ENCODE data around the gene GABBR2. TPM values are rescaled to one million over a fixed set of nuclear protein-coding genes. Genes with fewer than 3 reads are reported as not detected.
A peak's percentile ranks its signal among the peaks of the same experiment; 100 is the strongest.

GABBR2 gene
- polyA plus RNA-seq, 4 donors, result 0.09 to 1.4 (median 0.71) TPM; not detected in 1

- Histone ChIP-seq H3K9me3 (ENCODE audit: control insufficient read depth in 2 of 2, insufficient read depth in 1 of 2, low read depth in 1 of 2, low read length in 1 of 2) (no peaks in the 10 kb centered on the region), H3K4me1 (ENCODE audit: control insufficient read depth in 3 of 3, insufficient read depth in 2 of 3, low read depth in 1 of 3, low read length in 2 of 3) (peaks cover 0 to 16% (median 4%) of the 10 kb centered on the region in 3 donors), H3K36me3 (ENCODE audit: control insufficient read depth in 3 of 3, insufficient read depth in 2 of 3, low read depth in 1 of 3, low read length in 3 of 3) (no peaks in the 10 kb centered on the region), H3K27ac (ENCODE audit: low read depth in 1 of 3, low read length in 2 of 3) (no peak overlapping the region), H3K27me3 (ENCODE audit: control insufficient read depth in 3 of 3, insufficient read depth in 3 of 3, low read length in 3 of 3) (no peaks in the 10 kb centered on the region), H3K4me3 (ENCODE audit: low read depth in 1 of 3, low read length in 3 of 3) (no peak overlapping the region)
- DNase-seq (no peak), FAIRE-seq (no peak)
- WGBS, 3 donors, result 93 to 97% (median 96%) methylated on average over 2 of the region's 2 CpGs
Measured at GRCh38 chr9:98598861-98599260, 109.9 kb downstream of the GABBR2 start.

- FAIRE-seq (no peak), DNase-seq (no peak)
- Histone ChIP-seq H3K36me3 (ENCODE audit: control insufficient read depth in 3 of 3, insufficient read depth in 2 of 3, low read depth in 1 of 3, low read length in 3 of 3) (no peaks in the 10 kb centered on the region), H3K27ac (ENCODE audit: low read depth in 1 of 3, low read length in 2 of 3) (no peak overlapping the region), H3K9me3 (ENCODE audit: control insufficient read depth in 2 of 2, insufficient read depth in 1 of 2, low read depth in 1 of 2, low read length in 1 of 2) (no peaks in the 10 kb centered on the region), H3K4me3 (ENCODE audit: low read depth in 1 of 3, low read length in 3 of 3) (no peak overlapping the region), H3K27me3 (ENCODE audit: control insufficient read depth in 3 of 3, insufficient read depth in 3 of 3, low read length in 3 of 3) (no peaks in the 10 kb centered on the region), H3K4me1 (ENCODE audit: control insufficient read depth in 3 of 3, insufficient read depth in 2 of 3, low read depth in 1 of 3, low read length in 2 of 3) (peaks cover 0 to 18% (median 0%) of the 10 kb centered on the region in 3 donors)
Measured at GRCh38 chr9:98597236-98597771, 111.4 kb downstream of the GABBR2 start.

- H3K36me3 ChIP-seq (ENCODE audit: control insufficient read depth in 3 of 3, insufficient read depth in 2 of 3, low read depth in 1 of 3, low read length in 3 of 3), result no peaks in the 10 kb centered on the region
- DNase-seq (no peak), FAIRE-seq (no peak)
- no peaks in the 10 kb centered on the region for H3K9me3 ChIP-seq (ENCODE audit: control insufficient read depth in 2 of 2, insufficient read depth in 1 of 2, low read depth in 1 of 2, low read length in 1 of 2)
- H3K4me1 ChIP-seq (ENCODE audit: control insufficient read depth in 3 of 3, insufficient read depth in 2 of 3, low read depth in 1 of 3, low read length in 2 of 3), result peaks cover 0 to 18% (median 0%) of the 10 kb centered on the region in 3 donors
- WGBS, 3 donors, result 73 to 92% (median 91%) methylated on average over 7 of the region's 7 CpGs
- H3K4me3 ChIP-seq (ENCODE audit: low read depth in 1 of 3, low read length in 3 of 3), result no peak overlapping the region
- H3K27ac ChIP-seq (ENCODE audit: low read depth in 1 of 3, low read length in 2 of 3), result no peak overlapping the region
- H3K27me3 ChIP-seq (ENCODE audit: control insufficient read depth in 3 of 3, insufficient read depth in 3 of 3, low read length in 3 of 3), result no peaks in the 10 kb centered on the region
Measured at GRCh38 chr9:98596486-98596885, 112.2 kb downstream of the GABBR2 start.

DNA sequence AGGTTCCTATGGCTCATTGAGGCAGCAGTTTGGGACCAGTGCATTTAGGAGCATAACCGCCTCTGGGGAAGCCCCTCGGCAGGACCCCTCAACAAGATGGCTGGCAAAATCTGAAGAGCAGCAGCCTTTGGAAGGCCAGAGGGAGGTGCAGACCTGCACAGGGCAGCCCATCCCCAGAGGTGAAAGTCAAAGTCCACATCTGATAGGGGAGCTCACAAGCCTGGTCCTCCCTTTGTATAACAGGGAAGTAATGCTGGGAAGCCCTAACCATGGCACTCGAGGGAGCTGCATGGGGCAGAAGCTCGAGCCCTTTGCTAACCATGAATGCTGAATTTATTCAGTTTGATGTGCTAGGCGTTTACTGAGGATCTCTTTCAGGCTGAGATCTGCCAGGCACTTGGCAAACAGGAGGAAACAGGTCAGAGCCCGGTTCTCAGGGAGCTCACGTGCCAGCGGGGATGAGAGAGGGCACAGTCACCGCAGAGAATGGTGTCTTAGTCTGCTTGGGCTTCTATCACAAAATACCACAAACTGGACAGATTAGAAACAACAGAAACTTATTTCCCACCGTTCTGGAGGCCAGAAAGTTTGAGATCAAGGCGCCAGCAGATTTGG is 114.1 kb downstream of the GABBR2 start:
- no peaks in the 10 kb centered on the region for H3K36me3 ChIP-seq (ENCODE audit: control insufficient read depth in 3 of 3, insufficient read depth in 2 of 3, low read depth in 1 of 3, low read length in 3 of 3)
- no peaks in the 10 kb centered on the region for H3K9me3 ChIP-seq (ENCODE audit: control insufficient read depth in 2 of 2, insufficient read depth in 1 of 2, low read depth in 1 of 2, low read length in 1 of 2)
- FAIRE-seq, result no peak
- H3K27me3 ChIP-seq (ENCODE audit: control insufficient read depth in 3 of 3, insufficient read depth in 3 of 3, low read length in 3 of 3), result no peaks in the 10 kb centered on the region
- H3K4me3 ChIP-seq (ENCODE audit: low read depth in 1 of 3, low read length in 3 of 3), result no peak overlapping the region
- H3K4me1 ChIP-seq (ENCODE audit: control insufficient read depth in 3 of 3, insufficient read depth in 2 of 3, low read depth in 1 of 3, low read length in 2 of 3), result peaks cover 0 to 18% (median 0%) of the 10 kb centered on the region in 3 donors
- no peak overlapping the region for H3K27ac ChIP-seq (ENCODE audit: low read depth in 1 of 3, low read length in 2 of 3)
- 59 to 68% (median 66%) methylated on average over 11 of the region's 11 CpGs for WGBS, 3 donors
- peak; percentile 78 to 88 for DNase-seq

DNA sequence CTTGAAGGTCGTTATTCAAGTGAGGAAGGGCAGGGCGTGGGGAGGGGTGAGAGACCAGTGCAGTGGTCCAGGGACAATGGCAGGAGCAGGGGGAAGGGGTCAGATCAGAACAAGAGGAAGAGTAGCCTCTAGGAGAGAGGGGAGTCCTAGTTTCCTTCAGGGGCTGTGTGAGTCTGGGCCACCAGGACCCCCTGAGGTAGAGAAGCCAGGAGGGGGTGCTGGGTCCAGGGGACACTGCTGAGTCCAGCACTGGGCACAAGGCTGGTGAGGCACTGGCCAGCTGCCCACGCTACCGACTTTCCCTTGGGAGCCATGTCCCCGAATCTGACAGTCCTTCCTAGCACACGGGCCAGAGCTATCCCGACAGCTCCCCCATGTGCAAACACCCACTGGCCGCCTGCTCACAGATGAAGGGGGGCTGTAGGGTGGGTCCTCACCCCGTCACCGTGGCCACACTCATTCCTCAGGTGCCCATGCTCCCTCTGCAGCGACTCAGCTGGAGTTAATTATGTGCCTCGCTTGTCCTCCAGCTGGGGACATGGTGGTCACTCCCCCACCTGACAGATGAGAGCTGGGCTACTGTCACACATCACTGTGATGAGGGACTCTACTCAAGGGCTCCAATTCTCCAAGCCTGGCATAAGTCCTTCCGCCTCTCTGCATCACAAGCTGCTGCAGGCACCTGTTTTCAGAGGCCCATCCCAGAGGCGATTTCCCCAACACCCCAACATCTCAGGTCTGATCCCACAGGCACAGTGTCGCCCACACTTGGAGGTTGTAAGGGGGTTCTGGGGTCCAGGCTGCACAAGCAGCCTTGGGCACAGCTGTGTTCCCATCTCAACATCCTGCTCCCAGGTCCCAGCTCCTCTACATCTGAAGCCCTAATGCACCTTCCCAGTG is 115.1 kb downstream of the GABBR2 start:
- Histone ChIP-seq H3K9me3 (ENCODE audit: control insufficient read depth in 2 of 2, insufficient read depth in 1 of 2, low read depth in 1 of 2, low read length in 1 of 2) (no peaks in the 10 kb centered on the region), H3K4me3 (ENCODE audit: low read depth in 1 of 3, low read length in 3 of 3) (no peak overlapping the region), H3K27ac (ENCODE audit: low read depth in 1 of 3, low read length in 2 of 3) (no peak overlapping the region), H3K27me3 (ENCODE audit: control insufficient read depth in 3 of 3, insufficient read depth in 3 of 3, low read length in 3 of 3) (no peaks in the 10 kb centered on the region), H3K36me3 (ENCODE audit: control insufficient read depth in 3 of 3, insufficient read depth in 2 of 3, low read depth in 1 of 3, low read length in 3 of 3) (no peaks in the 10 kb centered on the region), H3K4me1 (ENCODE audit: control insufficient read depth in 3 of 3, insufficient read depth in 2 of 3, low read depth in 1 of 3, low read length in 2 of 3) (peaks cover 0 to 18% (median 0%) of the 10 kb centered on the region in 3 donors)
- 78 to 86% (median 86%) methylated on average over 15 of the region's 15 CpGs for WGBS, 3 donors
- DNase-seq (no peak), FAIRE-seq (no peak)

- 80 to 93% (median 81%) methylated on average over 3 of the region's 3 CpGs for WGBS, 3 donors
- no peak overlapping the region for H3K27ac ChIP-seq (ENCODE audit: low read depth in 1 of 3, low read length in 2 of 3)
- DNase-seq, result no peak
- no peaks in the 10 kb centered on the region for H3K36me3 ChIP-seq (ENCODE audit: control insufficient read depth in 3 of 3, insufficient read depth in 2 of 3, low read depth in 1 of 3, low read length in 3 of 3)
- no peak overlapping the region for H3K4me3 ChIP-seq (ENCODE audit: low read depth in 1 of 3, low read length in 3 of 3)
- H3K27me3 ChIP-seq (ENCODE audit: control insufficient read depth in 3 of 3, insufficient read depth in 3 of 3, low read length in 3 of 3), result no peaks in the 10 kb centered on the region
- FAIRE-seq, result no peak
- H3K4me1 ChIP-seq (ENCODE audit: control insufficient read depth in 3 of 3, insufficient read depth in 2 of 3, low read depth in 1 of 3, low read length in 2 of 3), result peaks cover 0 to 18% (median 0%) of the 10 kb centered on the region in 3 donors
- no peaks in the 10 kb centered on the region for H3K9me3 ChIP-seq (ENCODE audit: control insufficient read depth in 2 of 2, insufficient read depth in 1 of 2, low read depth in 1 of 2, low read length in 1 of 2)
Measured at GRCh38 chr9:98591696-98592095, 117.0 kb downstream of the GABBR2 start.

GRCh38 chr9:98590101-98590500 is 118.6 kb downstream of the GABBR2 start:
- no peaks in the 10 kb centered on the region for H3K36me3 ChIP-seq (ENCODE audit: control insufficient read depth in 3 of 3, insufficient read depth in 2 of 3, low read depth in 1 of 3, low read length in 3 of 3)
- H3K4me3 ChIP-seq (ENCODE audit: low read depth in 1 of 3, low read length in 3 of 3), result no peak overlapping the region
- H3K9me3 ChIP-seq (ENCODE audit: control insufficient read depth in 2 of 2, insufficient read depth in 1 of 2, low read depth in 1 of 2, low read length in 1 of 2), result no peaks in the 10 kb centered on the region
- FAIRE-seq (no peak), DNase-seq (no peak)
- no peak overlapping the region for H3K27ac ChIP-seq (ENCODE audit: low read depth in 1 of 3, low read length in 2 of 3)
- H3K4me1 ChIP-seq (ENCODE audit: control insufficient read depth in 3 of 3, insufficient read depth in 2 of 3, low read depth in 1 of 3, low read length in 2 of 3), result peaks cover 0 to 14% (median 0%) of the 10 kb centered on the region in 3 donors
- H3K27me3 ChIP-seq (ENCODE audit: control insufficient read depth in 3 of 3, insufficient read depth in 3 of 3, low read length in 3 of 3), result no peaks in the 10 kb centered on the region
- 71 to 81% (median 78%) methylated on average over 3 of the region's 3 CpGs for WGBS, 3 donors

DNA sequence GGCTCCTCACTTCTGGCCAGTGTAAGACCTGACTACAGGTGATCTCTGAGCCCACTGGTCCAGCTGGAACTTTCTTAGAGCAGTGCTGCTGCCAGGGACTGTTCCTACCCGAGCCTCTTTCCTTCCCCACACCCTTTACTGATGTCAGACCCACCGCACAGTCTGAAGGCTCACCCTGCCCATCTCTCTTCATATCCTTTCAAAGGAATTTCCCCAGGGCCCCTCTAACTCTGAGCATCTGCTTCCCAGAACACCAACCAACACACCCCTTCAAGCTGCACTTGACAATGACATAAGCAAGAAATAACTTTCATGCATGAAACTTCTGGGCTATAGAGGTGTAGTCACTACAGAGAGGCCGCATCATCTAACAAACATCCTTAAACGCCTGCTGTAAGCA is 119.6 kb downstream of the GABBR2 start:
- Histone ChIP-seq H3K36me3 (ENCODE audit: control insufficient read depth in 3 of 3, insufficient read depth in 2 of 3, low read depth in 1 of 3, low read length in 3 of 3) (no peaks in the 10 kb centered on the region), H3K27me3 (ENCODE audit: control insufficient read depth in 3 of 3, insufficient read depth in 3 of 3, low read length in 3 of 3) (peaks cover 0 to 2% (median 0%) of the 10 kb centered on the region in 3 donors), H3K4me1 (ENCODE audit: control insufficient read depth in 3 of 3, insufficient read depth in 2 of 3, low read depth in 1 of 3, low read length in 2 of 3) (peaks cover 0 to 4% (median 0%) of the 10 kb centered on the region in 3 donors), H3K4me3 (ENCODE audit: low read depth in 1 of 3, low read length in 3 of 3) (no peak overlapping the region), H3K27ac (ENCODE audit: low read depth in 1 of 3, low read length in 2 of 3) (no peak overlapping the region), H3K9me3 (ENCODE audit: control insufficient read depth in 2 of 2, insufficient read depth in 1 of 2, low read depth in 1 of 2, low read length in 1 of 2) (no peaks in the 10 kb centered on the region)
- FAIRE-seq, result no peak
- DNase-seq, result no peak
- WGBS, 3 donors, result 73 to 78% (median 74%) methylated on average over 4 of the region's 4 CpGs
